Subcutaneous adipose tissue (tissue), 4 donors: ENCODE results near the gene SH2D6. TPM values are rescaled to one million over a fixed set of nuclear protein-coding genes. Genes with fewer than 3 reads are reported as not detected.

ENCODE experiments used
- total RNA-seq, 4 donors: library from RNA; depleted of rRNA; stranded (reverse); fragments of >200 nt; gene quantifications; one replicate each; pipeline ENCODE4 v1.1.0, GENCODE V29; 2016
- TF ChIP-seq, protein P1 (sequence below): fragments of 450-650 bp; IDR thresholded peaks from one replicate; pipeline ENCODE4 v1.5.1; 2016; ENCODE audit warnings: low read depth, mild to moderate bottlenecking, control low read depth, antibody characterized with exemption, moderate library complexity

Gene SH2D6
- total RNA-seq, 4 donors from 2014 or later = 2.8 TPM; not detected in 3

- TF ChIP-seq, protein P1, sequence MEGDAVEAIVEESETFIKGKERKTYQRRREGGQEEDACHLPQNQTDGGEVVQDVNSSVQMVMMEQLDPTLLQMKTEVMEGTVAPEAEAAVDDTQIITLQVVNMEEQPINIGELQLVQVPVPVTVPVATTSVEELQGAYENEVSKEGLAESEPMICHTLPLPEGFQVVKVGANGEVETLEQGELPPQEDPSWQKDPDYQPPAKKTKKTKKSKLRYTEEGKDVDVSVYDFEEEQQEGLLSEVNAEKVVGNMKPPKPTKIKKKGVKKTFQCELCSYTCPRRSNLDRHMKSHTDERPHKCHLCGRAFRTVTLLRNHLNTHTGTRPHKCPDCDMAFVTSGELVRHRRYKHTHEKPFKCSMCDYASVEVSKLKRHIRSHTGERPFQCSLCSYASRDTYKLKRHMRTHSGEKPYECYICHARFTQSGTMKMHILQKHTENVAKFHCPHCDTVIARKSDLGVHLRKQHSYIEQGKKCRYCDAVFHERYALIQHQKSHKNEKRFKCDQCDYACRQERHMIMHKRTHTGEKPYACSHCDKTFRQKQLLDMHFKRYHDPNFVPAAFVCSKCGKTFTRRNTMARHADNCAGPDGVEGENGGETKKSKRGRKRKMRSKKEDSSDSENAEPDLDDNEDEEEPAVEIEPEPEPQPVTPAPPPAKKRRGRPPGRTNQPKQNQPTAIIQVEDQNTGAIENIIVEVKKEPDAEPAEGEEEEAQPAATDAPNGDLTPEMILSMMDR = no peak
Measured at GRCh38 chr2:85429213-85429923, 10.9 kb downstream of the SH2D6 start.

GRCh38 chr2:85429924-85430289 is 11.4 kb downstream of the SH2D6 start:
- TF ChIP-seq, protein P1 = no peak

DNA sequence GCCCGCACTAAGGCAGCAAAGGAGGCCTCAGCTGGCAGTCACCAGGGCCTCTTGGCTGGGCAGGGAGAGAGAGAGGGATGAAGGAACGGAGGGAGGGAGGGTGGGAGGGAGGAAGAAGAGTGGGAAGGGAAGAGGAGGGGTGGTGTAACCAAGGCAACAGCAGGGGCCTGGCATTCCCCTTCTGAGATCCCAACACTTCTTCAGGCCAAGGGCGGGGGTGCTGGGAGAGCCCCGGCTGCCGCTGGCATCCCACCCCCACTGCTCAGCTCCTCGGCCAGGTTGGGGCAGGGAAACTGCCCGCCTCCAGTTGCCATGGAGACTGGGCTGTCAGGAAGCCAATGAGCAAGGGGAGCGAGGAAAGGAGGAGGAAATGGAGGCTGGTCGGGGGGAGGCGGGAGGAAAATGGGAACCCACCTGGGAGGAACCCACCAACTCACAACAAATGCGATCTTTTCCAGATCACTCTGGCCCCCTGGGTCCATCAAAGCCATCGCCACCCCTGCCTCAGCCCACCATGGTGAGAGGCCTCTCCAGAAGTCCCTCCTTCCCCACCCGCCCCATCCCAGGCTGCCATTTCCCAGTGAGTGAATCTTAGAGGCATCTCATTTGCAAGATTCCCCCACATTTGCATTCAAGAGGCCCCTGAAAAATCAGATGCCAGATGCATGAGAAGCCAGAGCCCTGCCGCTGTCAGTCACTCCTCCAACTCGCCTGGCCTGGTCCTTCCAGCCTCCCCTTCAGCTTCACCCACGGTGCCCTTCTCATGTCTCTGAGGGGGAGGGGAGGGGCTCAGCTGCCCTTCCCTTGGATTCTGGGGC is 12.4 kb downstream of the SH2D6 start:
- TF ChIP-seq, protein P1 = no peak

GRCh38 chr2:85431570-85432205 is 13.2 kb downstream of the SH2D6 start:
- TF ChIP-seq, protein P1 = no peak

DNA sequence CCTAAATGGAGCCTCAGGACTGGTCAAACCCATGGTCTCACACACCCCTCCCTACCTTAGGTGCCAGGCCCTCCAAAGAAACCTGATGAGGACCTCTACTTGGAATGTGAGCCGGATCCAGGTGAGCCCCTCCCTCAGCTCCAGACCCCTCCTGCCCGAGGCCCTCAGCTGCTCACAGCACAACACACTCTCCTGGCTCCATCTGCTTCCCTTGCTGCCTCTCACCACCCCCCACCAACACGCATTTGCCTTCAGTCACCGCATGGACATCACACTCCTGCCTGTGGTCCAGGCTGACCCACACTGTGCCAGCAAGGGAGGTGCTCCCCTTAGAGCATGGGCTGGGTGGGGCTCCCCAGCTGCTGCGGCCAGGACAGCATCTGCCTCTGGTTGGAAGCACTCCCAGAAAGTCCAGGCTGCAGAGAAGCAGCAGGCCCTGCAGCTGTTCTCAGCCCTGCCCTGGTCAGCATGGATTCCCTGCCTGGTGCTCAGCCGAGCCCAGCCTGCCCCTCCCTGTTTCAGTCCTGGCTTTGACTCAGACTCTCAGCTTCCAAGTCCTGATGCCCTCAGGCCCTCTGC is 15.1 kb downstream of the SH2D6 start:
- TF ChIP-seq, protein P1 = no peak

DNA sequence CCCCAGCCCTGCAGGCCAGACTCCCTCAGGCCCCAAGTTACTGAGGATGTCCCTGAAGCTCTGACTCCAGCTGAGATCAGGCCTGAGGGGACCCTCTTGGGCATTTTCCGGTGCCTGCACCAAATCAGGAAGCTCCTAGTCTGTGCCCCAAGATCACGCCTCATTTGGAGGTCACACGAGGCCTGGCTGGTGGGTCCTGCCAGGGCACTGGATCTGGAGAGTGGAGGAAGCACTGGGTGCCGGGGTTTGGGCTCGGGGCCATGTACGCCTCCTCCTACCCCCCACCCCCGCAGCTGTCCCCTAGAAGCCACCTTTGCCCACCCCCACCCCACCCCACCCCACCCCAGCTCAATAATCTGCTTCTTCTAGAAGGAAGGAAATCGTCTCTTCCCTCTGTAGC is 16.2 kb downstream of the SH2D6 start:
- TF ChIP-seq, protein P1 = no peak
